ENCODE data around the gene CES2.

Gene CES2, protein sequence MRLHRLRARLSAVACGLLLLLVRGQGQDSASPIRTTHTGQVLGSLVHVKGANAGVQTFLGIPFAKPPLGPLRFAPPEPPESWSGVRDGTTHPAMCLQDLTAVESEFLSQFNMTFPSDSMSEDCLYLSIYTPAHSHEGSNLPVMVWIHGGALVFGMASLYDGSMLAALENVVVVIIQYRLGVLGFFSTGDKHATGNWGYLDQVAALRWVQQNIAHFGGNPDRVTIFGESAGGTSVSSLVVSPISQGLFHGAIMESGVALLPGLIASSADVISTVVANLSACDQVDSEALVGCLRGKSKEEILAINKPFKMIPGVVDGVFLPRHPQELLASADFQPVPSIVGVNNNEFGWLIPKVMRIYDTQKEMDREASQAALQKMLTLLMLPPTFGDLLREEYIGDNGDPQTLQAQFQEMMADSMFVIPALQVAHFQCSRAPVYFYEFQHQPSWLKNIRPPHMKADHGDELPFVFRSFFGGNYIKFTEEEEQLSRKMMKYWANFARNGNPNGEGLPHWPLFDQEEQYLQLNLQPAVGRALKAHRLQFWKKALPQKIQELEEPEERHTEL

DNA sequence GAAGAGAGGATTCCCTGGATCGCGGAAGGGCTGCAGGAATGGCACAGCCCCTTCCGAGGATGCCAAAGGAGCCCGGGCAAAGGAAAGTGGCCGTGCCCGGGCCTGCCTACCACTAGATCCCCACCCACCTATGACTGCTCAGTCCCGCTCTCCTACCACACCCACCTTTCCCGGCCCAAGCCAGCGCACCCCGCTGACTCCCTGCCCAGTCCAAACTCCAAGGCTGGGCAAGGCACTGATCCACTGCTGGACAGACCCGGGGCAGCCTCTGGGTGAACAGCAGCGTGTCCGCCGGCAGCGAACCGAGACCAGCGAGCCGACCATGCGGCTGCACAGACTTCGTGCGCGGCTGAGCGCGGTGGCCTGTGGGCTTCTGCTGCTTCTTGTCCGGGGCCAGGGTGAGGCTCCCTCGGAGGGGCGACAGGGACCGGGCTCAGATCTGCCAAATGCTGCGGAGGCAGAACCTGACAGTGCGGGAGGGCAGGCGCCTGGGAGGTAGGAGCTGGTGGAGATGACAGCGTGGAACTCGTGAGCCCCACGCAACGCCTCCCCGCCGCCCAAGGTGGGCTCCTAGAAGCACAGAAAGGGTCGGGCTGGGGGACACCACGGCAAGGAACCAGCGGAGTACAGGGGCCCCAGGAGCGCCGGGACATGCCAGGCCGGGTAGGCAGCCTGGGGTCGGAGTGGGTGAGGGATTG is at the start of gene CES2:
TSS of gene CES2 (plus strand) at position 203 of the 698 bp plus-strand sequence. CDS start at position 323, 120 bp downstream.
- peaks cover 19% of the 10 kb centered on the region for H3K36me3 ChIP-seq (ENCODE audit: control insufficient read depth, insufficient read depth, low read length, severe bottlenecking)
- H3K27me3 ChIP-seq (replicated peaks; ENCODE audit: control insufficient read depth, insufficient read depth, low read length): no peaks in the 10 kb centered on the region
- no peaks in the 10 kb centered on the region for H3K9me3 ChIP-seq (ENCODE audit: control insufficient read depth, low read length)
- peak within 1 kb of the TSS; percentile 100 for H3K4me3 ChIP-seq (ENCODE audit: low read length)
- DNase-seq (ENCODE audit: low read depth): peak; percentile 70
- H3K9ac ChIP-seq (ENCODE audit: low read length): peak within 1 kb of the TSS; percentile 100
- peaks cover 26% of the 10 kb centered on the region for H3K4me1 ChIP-seq (ENCODE audit: control insufficient read depth, insufficient read depth, low read length)

DNA sequence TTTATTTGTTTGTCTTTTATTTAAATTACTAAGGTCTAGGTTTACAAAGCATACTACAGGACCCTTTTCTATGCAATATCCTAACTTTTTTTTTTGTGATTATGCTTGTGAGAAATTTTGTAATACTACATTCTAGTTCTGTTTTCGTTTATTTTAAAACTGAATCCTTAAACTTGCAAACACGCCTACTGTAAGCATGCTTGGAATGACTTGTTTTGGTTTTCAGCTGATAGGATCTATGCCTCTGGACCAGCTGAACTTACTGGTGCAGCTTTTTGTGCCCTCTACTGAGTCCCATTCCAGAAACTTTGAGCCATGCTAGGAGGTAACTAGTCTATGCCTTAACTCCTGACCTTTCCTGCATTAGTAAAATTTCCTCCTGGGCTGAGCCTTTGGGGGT is 49.0 kb upstream of the CES2 start:
- no peaks in the 10 kb centered on the region for H3K27me3 ChIP-seq (replicated peaks; ENCODE audit: control insufficient read depth, insufficient read depth, low read length)
- DNase-seq (ENCODE audit: low read depth): peak; percentile 85
- H3K4me1 ChIP-seq (ENCODE audit: control insufficient read depth, insufficient read depth, low read length): peaks cover 28% of the 10 kb centered on the region
- no peaks in the 10 kb centered on the region for H3K9me3 ChIP-seq (ENCODE audit: control insufficient read depth, low read length)
- H3K4me3 ChIP-seq (ENCODE audit: low read length): no peak overlapping the region
- peaks cover 49% of the 10 kb centered on the region for H3K36me3 ChIP-seq (ENCODE audit: control insufficient read depth, insufficient read depth, low read length, severe bottlenecking)
- no peak overlapping the region for H3K9ac ChIP-seq (ENCODE audit: low read length)

DNA sequence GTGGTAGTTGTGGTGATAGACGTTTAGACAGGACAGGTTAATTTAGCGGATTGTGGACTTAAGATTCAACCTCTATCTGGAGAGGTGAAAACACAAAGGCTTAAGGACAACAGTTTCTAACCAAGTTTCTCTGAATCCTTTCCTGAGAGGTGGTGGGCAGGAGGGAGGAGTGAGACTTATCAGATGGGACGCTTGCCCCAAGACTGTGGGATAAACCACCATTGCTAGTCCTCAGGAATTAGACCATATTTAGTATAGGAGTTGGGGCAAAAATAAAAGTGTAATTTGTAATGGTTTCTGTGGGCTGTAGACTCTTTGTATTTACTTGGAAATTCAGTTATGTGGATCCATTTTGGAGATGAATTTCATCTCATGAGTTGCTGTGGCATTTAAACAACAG is 48.4 kb upstream of the CES2 start:
- Histone ChIP-seq H3K36me3 (ENCODE audit: control insufficient read depth, insufficient read depth, low read length, severe bottlenecking) (peaks cover 52% of the 10 kb centered on the region), H3K9me3 (ENCODE audit: control insufficient read depth, low read length) (no peaks in the 10 kb centered on the region), H3K9ac (ENCODE audit: low read length) (no peak overlapping the region), H3K4me3 (ENCODE audit: low read length) (no peak overlapping the region), H3K4me1 (ENCODE audit: control insufficient read depth, insufficient read depth, low read length) (peaks cover 22% of the 10 kb centered on the region), H3K27me3 (replicated peaks; ENCODE audit: control insufficient read depth, insufficient read depth, low read length) (no peaks in the 10 kb centered on the region)
- DNase-seq (ENCODE audit: low read depth): peak; percentile 39

DNA sequence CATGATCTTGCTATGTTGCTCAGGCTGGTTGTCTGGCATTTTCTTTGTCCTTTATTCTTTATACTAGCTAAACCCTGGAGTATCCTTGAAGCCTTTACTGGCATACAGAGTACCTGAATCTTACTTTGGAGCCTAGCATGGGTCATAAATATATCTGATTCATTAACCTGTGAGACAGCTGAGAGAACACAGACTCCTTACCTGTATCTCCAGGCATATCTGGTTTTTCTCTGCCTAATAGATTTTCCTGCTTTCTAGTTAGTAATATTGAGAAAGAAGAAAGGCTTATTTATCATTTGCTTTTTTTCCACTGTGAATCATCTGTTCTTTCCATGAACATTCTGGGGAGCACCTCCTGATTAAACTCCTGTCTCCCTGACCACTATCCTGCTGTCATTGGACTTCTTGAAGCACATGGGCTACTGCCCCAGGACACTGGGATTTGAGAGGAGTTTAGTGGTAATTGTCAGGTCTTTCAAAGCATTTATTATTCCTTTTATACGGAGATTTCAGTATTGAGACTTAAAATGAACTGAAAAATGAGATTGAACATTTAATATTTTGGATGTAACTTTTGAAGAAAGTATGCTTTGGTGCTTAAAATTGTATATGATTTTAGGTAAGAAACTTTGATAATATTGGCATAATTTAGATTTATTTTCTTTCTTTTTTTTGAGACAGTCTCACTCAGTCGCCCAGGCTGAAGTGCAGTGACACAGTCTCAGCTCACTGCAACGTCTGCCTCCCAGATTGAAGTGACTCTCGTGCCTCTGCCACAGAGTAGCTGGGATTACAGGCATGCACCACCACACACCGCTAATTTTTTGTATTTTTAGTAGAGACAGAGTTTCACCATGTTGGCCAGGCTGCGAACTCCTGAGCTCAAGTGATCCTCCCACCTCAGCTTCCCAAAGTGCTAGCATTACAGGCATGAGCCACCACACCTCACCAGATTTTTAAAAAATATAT is 46.4 kb upstream of the CES2 start:
- Histone ChIP-seq H3K9ac (ENCODE audit: low read length) (no peak overlapping the region), H3K4me3 (ENCODE audit: low read length) (no peak overlapping the region), H3K36me3 (ENCODE audit: control insufficient read depth, insufficient read depth, low read length, severe bottlenecking) (peaks cover 52% of the 10 kb centered on the region), H3K27me3 (replicated peaks; ENCODE audit: control insufficient read depth, insufficient read depth, low read length) (no peaks in the 10 kb centered on the region), H3K9me3 (ENCODE audit: control insufficient read depth, low read length) (no peaks in the 10 kb centered on the region), H3K4me1 (ENCODE audit: control insufficient read depth, insufficient read depth, low read length) (peaks cover 16% of the 10 kb centered on the region)
- DNase-seq (ENCODE audit: low read depth): no peak

DNA sequence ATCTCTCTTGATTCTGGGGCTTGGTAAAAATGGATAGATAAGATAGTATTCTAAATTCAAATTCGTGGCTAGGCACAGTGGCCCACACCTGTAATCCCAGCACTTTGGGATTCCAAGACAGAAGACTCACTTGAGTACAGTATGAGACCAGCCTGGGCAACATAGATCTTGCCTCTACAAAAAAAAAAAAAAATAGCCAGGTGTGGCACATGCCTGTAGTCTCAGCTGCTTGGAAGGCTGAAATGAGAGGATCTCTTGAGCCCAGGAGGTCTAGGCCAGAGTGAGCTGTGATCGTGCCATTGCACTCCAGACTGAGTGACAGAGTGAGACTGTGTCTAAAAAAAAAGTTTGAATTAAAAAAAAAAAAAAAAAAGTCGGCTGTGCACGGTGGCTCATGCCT is 45.7 kb upstream of the CES2 start:
- Histone ChIP-seq H3K27me3 (replicated peaks; ENCODE audit: control insufficient read depth, insufficient read depth, low read length) (no peaks in the 10 kb centered on the region), H3K9ac (ENCODE audit: low read length) (no peak overlapping the region), H3K9me3 (ENCODE audit: control insufficient read depth, low read length) (no peaks in the 10 kb centered on the region), H3K36me3 (ENCODE audit: control insufficient read depth, insufficient read depth, low read length, severe bottlenecking) (peaks cover 49% of the 10 kb centered on the region), H3K4me1 (ENCODE audit: control insufficient read depth, insufficient read depth, low read length) (peaks cover 16% of the 10 kb centered on the region), H3K4me3 (ENCODE audit: low read length) (no peak overlapping the region)
- no peak for DNase-seq (ENCODE audit: low read depth)

DNA sequence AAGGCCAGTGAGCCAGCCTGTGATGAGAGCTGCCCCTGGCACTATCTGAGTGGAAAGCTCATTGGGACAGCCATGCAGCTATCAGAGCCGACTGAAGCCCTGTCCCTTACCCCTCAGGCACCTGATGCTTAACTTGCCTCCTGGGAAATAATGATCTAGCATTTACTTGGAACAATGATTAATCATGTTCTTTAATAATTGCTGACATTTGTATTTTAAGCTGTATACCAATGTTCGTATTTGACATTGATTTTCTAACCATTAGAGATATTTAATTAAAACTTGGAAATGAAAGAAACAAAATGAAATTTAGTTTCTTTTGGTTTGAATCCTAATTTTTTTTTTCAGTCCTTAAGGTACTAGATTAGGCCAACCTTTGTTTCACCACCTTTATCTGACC is 44.5 kb upstream of the CES2 start:
- no peaks in the 10 kb centered on the region for H3K27me3 ChIP-seq (replicated peaks; ENCODE audit: control insufficient read depth, insufficient read depth, low read length)
- H3K4me1 ChIP-seq (ENCODE audit: control insufficient read depth, insufficient read depth, low read length): peaks cover 11% of the 10 kb centered on the region
- H3K9ac ChIP-seq (ENCODE audit: low read length): no peak overlapping the region
- peaks cover 37% of the 10 kb centered on the region for H3K36me3 ChIP-seq (ENCODE audit: control insufficient read depth, insufficient read depth, low read length, severe bottlenecking)
- no peaks in the 10 kb centered on the region for H3K9me3 ChIP-seq (ENCODE audit: control insufficient read depth, low read length)
- H3K4me3 ChIP-seq (ENCODE audit: low read length): no peak overlapping the region
- no peak for DNase-seq (ENCODE audit: low read depth)

DNA sequence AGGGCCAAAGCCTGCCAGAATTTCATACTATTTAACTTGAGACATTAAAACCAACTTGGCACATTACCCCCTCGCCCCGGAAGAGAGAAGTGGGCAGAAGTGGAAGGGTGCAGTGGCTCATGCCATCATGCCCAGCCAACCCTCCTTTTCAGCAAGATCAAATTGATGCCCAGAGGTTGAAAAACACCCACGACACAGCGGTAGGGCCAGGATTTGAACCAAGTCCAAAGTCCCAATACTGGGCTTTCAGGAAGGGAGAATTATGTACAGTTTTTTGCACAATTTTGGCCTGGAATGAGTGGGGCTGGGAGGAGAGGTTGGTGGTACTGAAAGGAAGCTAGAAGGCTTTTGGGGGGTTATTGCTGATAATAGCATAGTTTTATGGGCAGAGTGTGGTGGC is 44.0 kb upstream of the CES2 start:
- no peaks in the 10 kb centered on the region for H3K9me3 ChIP-seq (ENCODE audit: control insufficient read depth, low read length)
- H3K36me3 ChIP-seq (ENCODE audit: control insufficient read depth, insufficient read depth, low read length, severe bottlenecking): peaks cover 32% of the 10 kb centered on the region
- peaks cover 5% of the 10 kb centered on the region for H3K4me1 ChIP-seq (ENCODE audit: control insufficient read depth, insufficient read depth, low read length)
- no peak for DNase-seq (ENCODE audit: low read depth)
- H3K9ac ChIP-seq (ENCODE audit: low read length): no peak overlapping the region
- no peaks in the 10 kb centered on the region for H3K27me3 ChIP-seq (replicated peaks; ENCODE audit: control insufficient read depth, insufficient read depth, low read length)
- H3K4me3 ChIP-seq (ENCODE audit: low read length): no peak overlapping the region

DNA sequence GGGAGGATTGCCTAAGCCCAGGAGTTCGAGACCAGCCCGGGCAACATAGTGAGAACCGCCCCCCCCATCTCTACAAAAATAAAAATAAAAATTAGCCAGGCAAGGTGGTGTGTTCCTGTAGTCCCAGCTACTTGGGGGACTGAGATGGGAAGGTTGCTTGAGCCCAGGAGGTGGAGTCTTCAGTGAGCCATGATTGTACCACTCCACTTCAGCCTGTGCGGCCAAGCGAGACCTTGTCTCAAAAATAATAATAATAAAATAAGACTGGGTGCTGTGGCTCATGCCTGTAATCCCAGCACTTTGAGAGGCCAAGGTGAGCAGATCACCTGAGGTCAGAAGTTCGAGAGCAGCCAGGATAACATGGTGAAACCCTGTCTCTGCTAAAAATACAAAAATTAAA is 43.5 kb upstream of the CES2 start:
- H3K9ac ChIP-seq (ENCODE audit: low read length): no peak overlapping the region
- H3K4me3 ChIP-seq (ENCODE audit: low read length): no peak overlapping the region
- peaks cover 1% of the 10 kb centered on the region for H3K4me1 ChIP-seq (ENCODE audit: control insufficient read depth, insufficient read depth, low read length)
- no peaks in the 10 kb centered on the region for H3K9me3 ChIP-seq (ENCODE audit: control insufficient read depth, low read length)
- peaks cover 27% of the 10 kb centered on the region for H3K36me3 ChIP-seq (ENCODE audit: control insufficient read depth, insufficient read depth, low read length, severe bottlenecking)
- H3K27me3 ChIP-seq (replicated peaks; ENCODE audit: control insufficient read depth, insufficient read depth, low read length): no peaks in the 10 kb centered on the region
- DNase-seq (ENCODE audit: low read depth): no peak

DNA sequence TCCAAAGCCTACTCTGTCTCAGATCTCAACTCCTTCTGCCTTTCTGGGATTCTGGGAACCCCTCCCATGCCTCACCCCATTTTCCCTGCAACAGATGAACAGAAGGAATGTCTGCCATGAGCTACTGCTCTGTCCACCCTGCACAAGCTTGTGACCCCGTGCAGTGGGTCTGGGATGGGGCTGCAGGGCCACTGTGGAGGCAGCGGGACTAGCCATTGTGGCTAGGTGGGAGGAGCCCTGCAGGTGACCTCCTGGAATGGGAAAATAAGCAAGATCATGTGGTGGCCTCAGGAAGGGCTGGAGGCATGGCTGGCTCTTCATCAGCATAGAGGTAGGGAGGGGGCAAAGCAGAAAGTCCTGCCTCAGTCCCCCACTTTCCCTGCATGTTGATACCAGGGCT is 41.3 kb upstream of the CES2 start:
- no peaks in the 10 kb centered on the region for H3K9me3 ChIP-seq (ENCODE audit: control insufficient read depth, low read length)
- H3K36me3 ChIP-seq (ENCODE audit: control insufficient read depth, insufficient read depth, low read length, severe bottlenecking): peaks cover 21% of the 10 kb centered on the region
- H3K4me1 ChIP-seq (ENCODE audit: control insufficient read depth, insufficient read depth, low read length): no peaks in the 10 kb centered on the region
- no peak for DNase-seq (ENCODE audit: low read depth)
- H3K4me3 ChIP-seq (ENCODE audit: low read length): no peak overlapping the region
- H3K27me3 ChIP-seq (replicated peaks; ENCODE audit: control insufficient read depth, insufficient read depth, low read length): no peaks in the 10 kb centered on the region
- no peak overlapping the region for H3K9ac ChIP-seq (ENCODE audit: low read length)

DNA sequence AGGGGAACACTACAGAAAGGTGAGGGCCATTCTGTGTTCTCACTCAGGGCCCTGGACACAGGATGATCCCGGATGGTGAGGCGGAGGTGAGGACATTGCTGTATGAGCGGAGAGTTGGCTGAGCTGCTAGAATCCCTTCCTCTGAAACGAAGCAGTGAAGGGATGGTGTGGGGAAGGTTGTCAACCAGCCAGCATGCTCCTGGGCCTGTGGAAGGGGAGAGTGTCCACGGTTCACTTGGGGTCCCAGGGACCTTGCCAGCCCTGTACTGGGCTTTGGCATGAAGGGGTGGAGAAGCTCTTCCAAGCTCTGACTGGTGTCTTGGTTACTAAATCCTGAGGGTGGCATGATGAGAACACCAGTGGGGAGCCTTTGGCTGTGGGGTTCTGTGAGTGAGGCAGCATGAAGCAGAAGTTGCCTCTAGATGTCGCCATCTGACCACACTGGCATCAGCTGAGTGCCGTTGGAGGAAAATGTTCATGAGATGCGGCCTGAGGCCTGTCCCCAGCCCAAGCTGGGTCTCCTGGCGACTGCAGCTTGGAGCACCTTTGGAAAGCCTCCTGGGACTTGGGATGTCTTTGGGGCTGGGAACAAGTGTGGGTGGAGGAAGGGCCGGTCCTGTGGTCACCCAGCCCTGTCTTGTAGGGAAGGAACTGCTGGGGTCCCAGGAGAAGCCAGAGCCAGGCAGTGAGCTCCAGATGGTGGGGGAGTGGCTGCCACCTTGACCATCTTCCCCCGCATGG is 40.2 kb upstream of the CES2 start:
- peak; percentile 91 for DNase-seq (ENCODE audit: low read depth)
- no peaks in the 10 kb centered on the region for H3K9me3 ChIP-seq (ENCODE audit: control insufficient read depth, low read length)
- H3K4me1 ChIP-seq (ENCODE audit: control insufficient read depth, insufficient read depth, low read length): peaks cover 10% of the 10 kb centered on the region
- H3K9ac ChIP-seq (ENCODE audit: low read length): peak overlapping the region; percentile 16
- peaks cover 14% of the 10 kb centered on the region for H3K36me3 ChIP-seq (ENCODE audit: control insufficient read depth, insufficient read depth, low read length, severe bottlenecking)
- no peaks in the 10 kb centered on the region for H3K27me3 ChIP-seq (replicated peaks; ENCODE audit: control insufficient read depth, insufficient read depth, low read length)
- no peak overlapping the region for H3K4me3 ChIP-seq (ENCODE audit: low read length)
